ENCODE measurements around the gene BRDT.

The BRDT gene

DNA sequence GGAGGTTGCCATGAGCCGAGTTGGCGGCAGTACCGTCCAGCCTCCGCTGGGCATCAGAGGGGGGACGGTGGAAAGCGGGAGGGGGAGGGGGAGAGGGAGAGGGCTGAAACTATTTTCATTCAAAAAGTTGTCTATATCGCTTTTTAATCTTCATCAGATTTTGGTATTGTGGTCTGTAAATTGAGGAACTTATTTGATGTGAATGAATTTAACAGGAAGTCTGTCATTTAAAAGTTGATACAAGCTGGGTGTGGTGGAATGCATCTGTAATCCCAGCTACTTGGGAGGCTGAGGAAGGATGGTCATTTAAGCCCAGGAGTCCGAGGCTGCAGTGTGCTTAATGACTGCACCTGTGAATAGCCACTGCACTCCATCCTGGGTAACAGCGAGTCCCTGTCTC, 77.6 kb downstream of the BRDT start:
- no peak overlapping the region for H3K27ac ChIP-seq (ENCODE audit: low read length)
- H3K9me3 ChIP-seq (ENCODE audit: insufficient read depth, low read length), result no peaks in the 10 kb centered on the region
- H3K27me3 ChIP-seq (ENCODE audit: low read depth, low read length), result no peaks in the 10 kb centered on the region
- TF ChIP-seq, protein P1, sequence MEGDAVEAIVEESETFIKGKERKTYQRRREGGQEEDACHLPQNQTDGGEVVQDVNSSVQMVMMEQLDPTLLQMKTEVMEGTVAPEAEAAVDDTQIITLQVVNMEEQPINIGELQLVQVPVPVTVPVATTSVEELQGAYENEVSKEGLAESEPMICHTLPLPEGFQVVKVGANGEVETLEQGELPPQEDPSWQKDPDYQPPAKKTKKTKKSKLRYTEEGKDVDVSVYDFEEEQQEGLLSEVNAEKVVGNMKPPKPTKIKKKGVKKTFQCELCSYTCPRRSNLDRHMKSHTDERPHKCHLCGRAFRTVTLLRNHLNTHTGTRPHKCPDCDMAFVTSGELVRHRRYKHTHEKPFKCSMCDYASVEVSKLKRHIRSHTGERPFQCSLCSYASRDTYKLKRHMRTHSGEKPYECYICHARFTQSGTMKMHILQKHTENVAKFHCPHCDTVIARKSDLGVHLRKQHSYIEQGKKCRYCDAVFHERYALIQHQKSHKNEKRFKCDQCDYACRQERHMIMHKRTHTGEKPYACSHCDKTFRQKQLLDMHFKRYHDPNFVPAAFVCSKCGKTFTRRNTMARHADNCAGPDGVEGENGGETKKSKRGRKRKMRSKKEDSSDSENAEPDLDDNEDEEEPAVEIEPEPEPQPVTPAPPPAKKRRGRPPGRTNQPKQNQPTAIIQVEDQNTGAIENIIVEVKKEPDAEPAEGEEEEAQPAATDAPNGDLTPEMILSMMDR (IDR thresholded peaks at IDR 0.05; ENCODE audit: low read depth, low read length), result no peak
- no peak for TF ChIP-seq EZH2phosphoT487 (IDR thresholded peaks at IDR 0.05; ENCODE audit: low read depth)
- H3K36me3 ChIP-seq (replicated peaks; ENCODE audit: low read depth, low read length), result no peaks in the 10 kb centered on the region
- H3K4me2 ChIP-seq (ENCODE audit: low read length), result no peak overlapping the region
- H3K4me1 ChIP-seq (ENCODE audit: low read length), result no peaks in the 10 kb centered on the region
- H3K9ac ChIP-seq (ENCODE audit: low read length), result no peak overlapping the region
- H4K20me1 ChIP-seq (ENCODE audit: insufficient read depth, low read length), result no peaks in the 10 kb centered on the region
- H2AFZ ChIP-seq (ENCODE audit: low read depth, low read length), result no peak overlapping the region
- no peaks in the 10 kb centered on the region for H3K79me2 ChIP-seq (ENCODE audit: low read length)
- no peak overlapping the region for H3K4me3 ChIP-seq (ENCODE audit: low read length)

DNA sequence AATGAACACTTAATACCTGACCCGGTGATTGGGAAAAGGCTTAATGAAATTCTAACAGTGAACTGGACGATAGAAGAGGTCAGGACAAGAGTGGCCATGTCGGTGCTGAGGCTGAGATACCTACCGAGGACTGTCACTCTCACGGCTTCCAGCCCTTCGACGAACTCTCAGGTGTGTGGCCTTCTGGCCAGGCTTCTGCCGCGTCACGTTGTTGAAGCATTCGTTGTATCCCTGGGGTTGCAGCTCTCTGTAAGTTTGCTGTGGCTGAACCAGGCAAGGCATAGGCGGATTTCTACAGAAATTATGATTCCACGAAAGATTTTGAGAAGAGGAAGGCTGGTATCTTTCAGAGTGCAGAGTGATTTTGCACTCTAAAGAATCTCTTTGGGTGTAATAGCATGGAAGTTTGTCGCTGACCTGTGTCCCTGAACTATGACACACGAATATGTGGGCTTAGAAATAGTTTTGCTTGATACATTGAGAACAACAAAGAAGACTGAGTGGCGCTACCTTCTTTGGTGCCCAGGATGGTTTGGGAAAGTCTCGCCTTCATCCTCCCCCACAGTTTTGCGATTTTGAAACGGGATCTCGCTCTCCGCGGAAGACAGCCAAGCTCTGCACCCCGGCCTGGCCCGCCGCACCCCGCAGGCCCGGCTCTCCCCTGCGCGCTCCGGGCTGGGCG, 80.2 kb downstream of the BRDT start:
- no peak for TF ChIP-seq EZH2phosphoT487 (IDR thresholded peaks at IDR 0.05; ENCODE audit: low read depth)
- TF ChIP-seq, protein P1 (IDR thresholded peaks at IDR 0.05; ENCODE audit: low read depth, low read length), result no peak
- peak overlapping the region; percentile 77; the same call in 1 of the 2 replicates for H2AFZ ChIP-seq (ENCODE audit: low read depth, low read length)
- no peaks in the 10 kb centered on the region for H3K79me2 ChIP-seq (ENCODE audit: low read length)
- peak overlapping the region; percentile 53; the same call in 1 of the 2 replicates for H3K9ac ChIP-seq (ENCODE audit: low read length)
- no peaks in the 10 kb centered on the region for H3K36me3 ChIP-seq (replicated peaks; ENCODE audit: low read depth, low read length)
- H3K4me2 ChIP-seq (ENCODE audit: low read length), result peak overlapping the region; percentile 85
- H3K27me3 ChIP-seq (ENCODE audit: low read depth, low read length), result no peaks in the 10 kb centered on the region
- no peaks in the 10 kb centered on the region for H4K20me1 ChIP-seq (ENCODE audit: insufficient read depth, low read length)
- H3K4me1 ChIP-seq (ENCODE audit: low read length), result no peaks in the 10 kb centered on the region
- H3K4me3 ChIP-seq (ENCODE audit: low read length), result peak overlapping the region; percentile 85
- H3K27ac ChIP-seq (ENCODE audit: low read length), result no peak overlapping the region
- no peaks in the 10 kb centered on the region for H3K9me3 ChIP-seq (ENCODE audit: insufficient read depth, low read length)

DNA sequence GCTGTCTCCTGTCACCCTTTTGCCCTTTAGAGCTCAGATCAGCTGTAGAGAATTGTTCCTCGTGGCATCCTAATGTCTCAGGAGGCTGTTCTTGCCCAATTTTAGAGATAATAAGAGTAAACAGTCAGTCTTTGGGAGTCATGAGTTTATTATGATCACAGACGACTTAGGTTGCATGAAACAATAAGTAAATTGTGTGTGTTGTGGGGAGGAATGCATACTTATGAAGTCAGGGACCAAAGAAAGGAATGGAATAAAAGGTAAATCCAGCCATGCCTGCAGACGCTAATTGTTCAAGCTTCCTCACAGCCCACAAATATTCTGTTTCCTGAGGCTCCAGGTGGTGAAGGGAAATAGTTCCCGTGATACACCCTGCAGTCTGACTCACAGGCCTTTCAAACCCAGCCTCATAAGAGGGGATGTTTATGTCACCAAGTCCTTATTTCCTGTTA, 81.5 kb downstream of the BRDT start:
- H3K27ac ChIP-seq (ENCODE audit: low read length), result no peak overlapping the region
- H4K20me1 ChIP-seq (ENCODE audit: insufficient read depth, low read length), result no peaks in the 10 kb centered on the region
- H3K4me2 ChIP-seq (ENCODE audit: low read length), result peak overlapping the region; percentile 85
- peak overlapping the region; percentile 85 for H3K4me3 ChIP-seq (ENCODE audit: low read length)
- peak overlapping the region; percentile 53; the same call in 1 of the 2 replicates for H3K9ac ChIP-seq (ENCODE audit: low read length)
- H3K9me3 ChIP-seq (ENCODE audit: insufficient read depth, low read length), result no peaks in the 10 kb centered on the region
- no peaks in the 10 kb centered on the region for H3K27me3 ChIP-seq (ENCODE audit: low read depth, low read length)
- H2AFZ ChIP-seq (ENCODE audit: low read depth, low read length), result peak overlapping the region; percentile 98
- H3K36me3 ChIP-seq (replicated peaks; ENCODE audit: low read depth, low read length), result no peaks in the 10 kb centered on the region
- TF ChIP-seq, protein P1 (IDR thresholded peaks at IDR 0.05; ENCODE audit: low read depth, low read length), result no peak
- TF ChIP-seq EZH2phosphoT487 (IDR thresholded peaks at IDR 0.05; ENCODE audit: low read depth), result no peak
- no peaks in the 10 kb centered on the region for H3K4me1 ChIP-seq (ENCODE audit: low read length)
- H3K79me2 ChIP-seq (ENCODE audit: low read length), result no peaks in the 10 kb centered on the region

DNA sequence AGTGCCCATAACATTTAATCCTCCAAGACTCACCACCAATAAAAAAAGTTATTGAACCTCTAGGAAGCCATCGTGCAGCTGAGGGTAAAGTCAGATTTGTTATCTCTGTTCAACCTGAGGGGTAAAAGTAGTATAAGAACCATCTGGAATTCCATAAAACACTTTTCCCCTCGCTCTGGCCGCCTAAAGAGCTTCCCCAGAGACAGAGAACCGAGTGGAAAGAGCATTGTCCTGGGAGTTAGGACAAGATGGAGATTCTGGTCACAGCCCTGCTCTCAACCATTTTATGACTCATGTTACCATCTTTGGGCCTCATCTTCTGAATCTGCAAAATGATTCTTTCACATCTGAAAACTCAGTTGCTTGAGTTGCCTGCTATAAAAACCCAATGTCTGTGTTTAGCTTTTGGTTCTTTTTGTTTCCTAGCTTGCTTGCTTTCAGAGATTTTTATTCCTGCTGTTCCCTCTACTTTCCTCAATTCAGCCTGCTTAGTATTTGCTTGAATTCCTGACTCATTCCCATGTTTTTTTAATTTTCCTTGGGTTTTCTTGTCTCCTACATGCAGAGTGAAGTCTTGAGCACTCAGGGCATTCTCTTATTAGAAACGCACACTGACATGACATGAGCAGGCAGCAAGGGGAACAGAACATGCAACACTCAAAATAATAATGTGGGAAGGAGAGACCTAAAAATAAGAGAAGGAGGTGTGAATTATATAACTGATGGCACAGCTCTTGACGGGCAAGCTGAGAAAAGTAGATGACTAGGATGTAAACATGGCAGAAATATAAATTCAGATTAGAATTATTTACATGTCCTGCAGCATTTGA, 82.3 kb downstream of the BRDT start:
- no peak overlapping the region for H2AFZ ChIP-seq (ENCODE audit: low read depth, low read length)
- no peak overlapping the region for H3K4me2 ChIP-seq (ENCODE audit: low read length)
- no peaks in the 10 kb centered on the region for H4K20me1 ChIP-seq (ENCODE audit: insufficient read depth, low read length)
- no peaks in the 10 kb centered on the region for H3K4me1 ChIP-seq (ENCODE audit: low read length)
- H3K9ac ChIP-seq (ENCODE audit: low read length), result no peak overlapping the region
- no peaks in the 10 kb centered on the region for H3K79me2 ChIP-seq (ENCODE audit: low read length)
- no peaks in the 10 kb centered on the region for H3K27me3 ChIP-seq (ENCODE audit: low read depth, low read length)
- no peaks in the 10 kb centered on the region for H3K36me3 ChIP-seq (replicated peaks; ENCODE audit: low read depth, low read length)
- no peak overlapping the region for H3K4me3 ChIP-seq (ENCODE audit: low read length)
- TF ChIP-seq EZH2phosphoT487 (IDR thresholded peaks at IDR 0.05; ENCODE audit: low read depth), result no peak
- TF ChIP-seq, protein P1 (IDR thresholded peaks at IDR 0.05; ENCODE audit: low read depth, low read length), result no peak
- no peaks in the 10 kb centered on the region for H3K9me3 ChIP-seq (ENCODE audit: insufficient read depth, low read length)
- H3K27ac ChIP-seq (ENCODE audit: low read length), result no peak overlapping the region
